Fibroblast of gingiva (primary cell): ENCODE data around the gene MAPK6.

ENCODE experiments used
- DNase-seq: peaks from one replicate; pipeline ENCODE4 v3.0.0-alpha.2; 2011; ENCODE audit warnings: low read depth

MAPK6 gene

DNA sequence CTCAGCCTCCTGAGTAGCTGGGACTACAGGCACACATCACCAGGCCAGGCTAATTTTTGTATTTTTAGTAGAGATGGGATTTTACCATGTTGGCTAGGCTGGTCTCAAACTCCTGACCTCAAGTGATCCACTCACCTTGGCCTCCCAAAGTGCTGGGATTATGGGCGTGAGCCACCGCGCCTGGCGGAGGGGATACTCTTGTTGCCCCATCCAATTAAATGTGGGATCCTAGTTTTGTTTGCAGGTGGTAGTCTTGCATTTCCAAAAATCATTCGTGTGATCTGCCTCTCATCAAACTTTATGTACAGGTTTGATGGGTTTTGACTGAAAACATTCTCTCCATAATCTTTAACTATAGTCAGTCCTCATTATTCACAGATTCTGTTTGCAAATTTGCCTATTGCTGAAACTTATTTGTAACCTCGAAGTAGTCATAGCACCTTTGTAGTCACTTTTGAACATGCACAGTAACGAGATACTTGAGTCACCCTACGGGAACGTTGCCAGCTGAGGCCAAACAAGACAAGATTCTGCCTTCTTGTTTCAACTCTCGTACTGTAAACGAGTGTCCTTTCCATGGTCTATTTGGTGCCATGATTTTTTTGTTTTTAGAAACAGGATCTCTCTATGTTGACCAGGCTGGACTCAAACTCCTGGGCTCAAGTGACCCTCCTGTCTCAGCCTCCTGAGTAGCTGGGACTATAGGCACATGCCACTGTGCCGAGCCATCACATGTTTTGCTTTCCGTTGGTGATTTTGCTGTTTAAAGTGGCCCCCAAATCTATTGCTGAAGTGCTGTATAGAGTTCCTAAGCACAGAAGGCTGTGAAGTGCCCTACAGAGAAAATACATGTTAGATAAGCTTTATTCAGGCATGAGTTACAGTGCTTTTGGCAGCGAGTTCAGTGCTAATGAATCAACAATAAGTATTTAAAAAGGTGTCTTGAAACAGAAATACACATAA is 8.1 kb upstream of the MAPK6 start:
- peak; percentile 65 for DNase-seq

GRCh38 chr15:52011711-52012144 is 7.3 kb upstream of the MAPK6 start:
- DNase-seq: peak; percentile 46

DNA sequence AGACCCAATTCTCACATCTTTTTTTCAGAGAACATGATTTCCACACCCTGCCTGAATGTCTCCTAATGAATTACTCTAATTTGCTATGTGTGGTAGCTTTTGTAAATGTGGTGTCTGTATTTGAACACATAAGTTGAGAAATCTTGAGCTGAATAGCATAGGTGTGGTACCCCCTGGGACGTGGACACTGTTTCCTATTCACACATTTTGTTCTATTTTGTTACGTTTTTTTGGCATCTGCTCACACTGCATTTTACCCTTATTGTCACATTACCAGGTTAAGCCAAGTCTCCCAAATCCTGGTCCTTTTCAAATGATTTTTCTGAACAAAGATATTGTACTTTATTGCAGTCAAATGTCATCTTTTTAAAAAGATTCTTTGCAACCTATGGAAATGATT is 6.8 kb upstream of the MAPK6 start:
- DNase-seq: no peak

DNA sequence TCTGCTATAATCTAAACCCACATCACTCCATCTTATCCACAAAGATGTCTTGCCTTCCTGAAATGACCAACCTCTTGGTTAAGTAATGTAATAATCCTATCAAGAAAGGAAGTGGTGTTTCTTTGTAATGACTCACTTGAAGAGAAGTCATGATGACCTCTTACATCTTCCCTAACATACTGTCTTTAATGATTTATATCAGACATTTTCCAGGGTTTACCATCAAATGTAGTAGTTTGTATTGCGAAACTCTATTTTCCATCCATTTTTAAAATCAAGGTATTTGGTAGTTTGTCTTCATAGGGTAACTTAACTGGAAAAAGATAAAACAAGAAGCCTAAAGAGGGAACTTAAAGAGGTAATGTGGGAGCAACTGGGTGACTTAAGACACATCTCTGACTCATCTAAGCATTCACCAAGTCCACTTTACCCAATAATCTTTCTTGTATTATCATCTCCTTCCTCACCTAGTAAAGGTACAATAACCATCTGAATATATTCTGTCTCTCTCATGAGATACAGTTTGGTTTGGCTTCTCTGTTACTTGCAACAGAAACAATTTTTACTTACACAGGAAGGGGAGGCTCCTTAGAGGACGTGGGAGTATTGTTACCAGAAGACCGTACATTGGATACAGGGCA is 5.7 kb upstream of the MAPK6 start:
- DNase-seq: no peak

DNA sequence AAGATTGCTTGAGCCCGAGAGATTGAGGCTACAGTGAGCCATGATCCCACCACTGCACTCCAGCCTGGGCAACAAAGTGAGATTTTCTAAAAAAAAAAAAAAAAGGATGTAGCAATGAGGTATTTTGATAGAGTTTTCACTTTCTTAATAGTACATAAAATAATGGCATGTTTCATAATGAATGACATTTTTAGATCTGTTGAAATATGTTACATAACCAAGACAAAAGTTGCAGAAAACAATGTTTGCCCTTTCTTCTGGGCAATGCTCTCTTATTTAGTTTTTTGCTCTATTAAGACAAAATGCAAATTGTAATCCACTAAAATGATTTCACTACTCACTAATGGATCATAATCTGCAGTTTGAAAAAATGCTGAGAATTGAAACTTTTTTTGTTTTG is 4.4 kb upstream of the MAPK6 start:
- no peak for DNase-seq

GRCh38 chr15:52016316-52016715 is 2.7 kb upstream of the MAPK6 start:
- DNase-seq: no peak

DNA sequence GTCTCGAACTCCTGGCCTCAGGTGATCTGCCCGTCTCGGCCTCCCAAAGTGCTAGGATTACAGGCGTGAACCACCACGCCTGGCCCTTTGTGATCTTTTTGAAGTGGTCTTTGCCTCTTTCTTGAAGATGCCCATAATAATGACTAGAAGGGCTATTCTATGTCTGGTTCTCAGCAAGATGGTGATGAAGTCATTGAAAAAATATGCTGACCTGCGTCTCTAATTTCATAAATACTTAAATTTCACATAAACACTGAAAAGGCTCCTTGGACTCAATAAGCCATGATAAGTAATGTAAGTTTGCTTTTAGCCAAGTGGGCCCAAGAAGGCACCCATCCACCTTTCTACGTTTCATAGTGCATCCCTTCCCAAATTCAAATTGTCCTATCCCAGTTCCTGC is 775 bp upstream of the MAPK6 start:
- peak; percentile 57 for DNase-seq

- peak; percentile 93 for DNase-seq
Observed at GRCh38 chr15:52019394-52020220, 588 bp downstream of the MAPK6 start.

DNA sequence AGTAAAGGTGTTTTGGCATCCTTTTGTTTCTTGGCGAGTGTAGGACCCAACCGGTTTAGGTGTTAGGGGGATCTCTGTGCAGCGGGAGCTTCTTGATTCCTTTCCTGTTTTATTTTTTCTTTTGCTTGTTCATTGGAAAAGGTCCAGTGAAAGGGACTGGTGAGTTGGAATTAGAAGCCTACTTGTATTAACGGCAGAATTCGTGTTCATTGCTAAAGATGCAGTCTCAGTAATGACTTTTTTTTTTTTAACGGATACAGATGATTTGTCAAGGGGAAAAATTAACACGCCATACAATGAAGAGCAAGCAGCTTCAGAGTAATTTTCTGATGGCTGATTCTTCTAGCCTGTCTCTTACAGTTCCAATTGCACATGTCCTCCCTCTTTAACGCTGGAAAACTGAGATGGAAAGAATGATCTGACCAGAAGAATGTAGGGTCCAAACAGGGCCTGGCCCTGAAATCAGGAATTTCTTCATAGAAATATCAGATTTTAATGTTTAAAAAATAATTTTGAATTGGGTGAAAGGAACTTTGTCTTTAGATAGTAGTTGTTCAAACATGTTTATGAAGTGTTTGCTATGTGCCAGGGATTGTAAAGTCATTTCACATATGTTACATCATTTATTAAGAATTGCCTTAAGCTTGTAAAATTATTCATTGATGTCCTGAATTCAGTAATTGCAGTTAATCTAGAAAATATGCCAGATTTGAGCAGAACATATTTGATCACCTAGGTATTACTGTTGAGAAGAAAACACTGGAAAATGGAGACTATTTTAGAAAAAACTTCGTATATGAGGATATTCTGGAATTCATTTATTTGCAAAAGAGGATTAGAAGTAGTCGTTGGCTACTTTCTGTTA is 1.4 kb downstream of the MAPK6 start:
- peak; percentile 20 for DNase-seq

DNA sequence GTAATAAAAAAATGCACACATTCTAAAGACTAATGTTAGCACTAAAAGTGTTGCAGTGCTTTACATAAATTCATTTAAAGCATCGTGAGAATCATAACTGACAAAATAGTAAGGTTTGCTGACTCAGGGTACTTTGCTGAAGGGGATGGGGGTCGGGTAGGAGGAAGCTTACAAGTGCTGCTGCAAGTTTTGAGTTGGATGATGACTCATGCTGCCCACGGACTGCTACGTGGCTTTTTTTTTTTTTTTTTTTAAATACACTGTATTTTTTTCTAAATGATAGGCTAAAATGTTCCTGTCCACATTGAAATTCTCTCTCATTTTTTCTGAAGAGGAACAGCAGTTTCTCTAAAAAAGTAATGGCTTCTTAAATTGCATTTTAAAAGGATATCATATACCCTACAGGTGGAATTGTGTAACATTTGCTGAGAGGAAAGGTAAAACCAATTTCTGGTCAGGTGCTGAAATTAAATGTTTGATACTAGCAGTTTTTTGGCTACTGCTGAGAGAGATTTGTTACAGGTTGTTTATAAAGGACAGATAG is 2.2 kb downstream of the MAPK6 start:
- peak; percentile 87 for DNase-seq

DNA sequence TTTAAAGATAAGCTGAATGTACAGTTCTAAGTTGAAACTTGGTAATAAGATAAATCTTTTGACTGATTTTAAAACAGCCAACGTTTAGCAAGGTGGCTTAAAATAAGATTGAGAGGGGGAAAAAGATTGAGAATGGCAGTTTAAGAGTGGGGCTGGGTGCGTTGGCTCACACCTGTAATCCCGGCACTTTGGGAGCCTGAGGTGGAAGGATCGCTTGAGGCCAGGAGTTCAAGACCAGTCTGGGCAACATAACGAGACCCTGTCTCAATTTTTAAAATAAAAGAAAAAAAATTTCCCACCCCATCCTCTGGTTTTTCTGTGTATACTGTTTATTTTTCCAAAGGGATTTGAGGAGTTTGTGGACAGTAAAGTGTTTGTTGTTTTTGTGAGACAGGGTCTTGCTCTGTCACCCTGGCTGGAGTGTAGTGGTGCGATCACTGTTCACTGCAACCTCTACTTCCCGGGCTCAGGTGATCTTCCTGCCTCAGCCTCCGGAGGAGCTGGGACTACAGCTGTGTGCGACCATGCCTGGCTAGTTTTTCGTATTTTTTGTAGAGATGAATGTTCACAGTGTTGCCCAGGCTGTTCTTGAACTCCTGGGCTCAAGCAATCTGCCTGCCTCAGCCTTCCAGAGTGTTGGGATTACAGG is 3.0 kb downstream of the MAPK6 start:
- DNase-seq: no peak

GRCh38 chr15:52023169-52023922 is 4.3 kb downstream of the MAPK6 start:
- DNase-seq: no peak

DNA sequence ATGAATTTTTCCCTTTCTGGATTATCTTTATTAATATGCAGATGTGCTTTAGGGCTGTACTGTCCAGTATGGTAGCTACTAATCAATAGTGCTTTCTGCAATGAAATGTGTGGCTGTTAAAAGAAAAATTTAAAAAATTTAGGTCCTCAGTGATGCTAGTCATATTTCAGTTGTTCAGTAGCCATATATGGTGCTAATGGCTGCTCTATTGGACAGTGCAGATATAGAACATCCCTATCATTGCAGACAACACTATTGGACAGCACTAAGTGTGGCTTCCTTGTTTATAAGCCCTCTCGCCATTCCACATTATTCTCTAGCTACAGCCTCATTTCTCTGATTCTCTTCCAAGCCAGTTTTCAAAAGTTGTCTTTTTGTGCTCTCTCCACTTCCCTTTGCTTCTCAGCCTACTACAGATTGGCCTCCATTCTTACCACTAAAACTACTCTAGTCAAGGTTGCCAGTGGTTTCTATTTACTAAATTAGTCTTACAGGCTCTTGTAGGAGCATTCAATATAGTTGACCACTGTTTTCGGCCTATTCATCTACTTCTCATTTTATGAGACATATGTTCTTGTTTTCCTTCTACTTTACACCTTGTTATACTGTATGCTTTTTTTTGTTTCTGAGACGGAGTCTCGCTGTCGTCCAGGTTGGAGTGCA is 9.5 kb downstream of the MAPK6 start:
- DNase-seq: no peak

DNA sequence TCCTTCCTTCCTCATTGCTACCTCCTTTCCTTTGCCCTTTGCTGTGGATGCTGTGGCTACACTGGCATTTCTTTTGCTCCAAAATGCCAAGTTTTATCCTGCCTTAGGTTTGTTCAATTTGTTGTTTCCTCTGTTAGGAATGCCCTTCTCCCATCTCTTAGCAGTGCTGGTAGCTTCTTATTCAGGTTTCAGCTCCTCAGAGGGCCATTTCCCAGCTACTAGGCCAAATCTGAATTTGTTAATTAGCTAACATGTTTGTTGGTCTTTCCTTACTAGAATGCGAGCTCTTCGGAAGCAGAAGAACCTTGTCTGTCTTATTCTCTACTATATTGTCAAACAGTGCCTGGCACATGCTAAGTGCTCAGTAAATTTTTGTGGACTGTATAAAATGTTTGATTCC is 11.0 kb downstream of the MAPK6 start:
- DNase-seq: no peak

- DNase-seq: no peak
Observed at GRCh38 chr15:52031556-52031955, 12.5 kb downstream of the MAPK6 start.

- DNase-seq: peak; percentile 14
Observed at GRCh38 chr15:52037889-52038505, 19.0 kb downstream of the MAPK6 start.

DNA sequence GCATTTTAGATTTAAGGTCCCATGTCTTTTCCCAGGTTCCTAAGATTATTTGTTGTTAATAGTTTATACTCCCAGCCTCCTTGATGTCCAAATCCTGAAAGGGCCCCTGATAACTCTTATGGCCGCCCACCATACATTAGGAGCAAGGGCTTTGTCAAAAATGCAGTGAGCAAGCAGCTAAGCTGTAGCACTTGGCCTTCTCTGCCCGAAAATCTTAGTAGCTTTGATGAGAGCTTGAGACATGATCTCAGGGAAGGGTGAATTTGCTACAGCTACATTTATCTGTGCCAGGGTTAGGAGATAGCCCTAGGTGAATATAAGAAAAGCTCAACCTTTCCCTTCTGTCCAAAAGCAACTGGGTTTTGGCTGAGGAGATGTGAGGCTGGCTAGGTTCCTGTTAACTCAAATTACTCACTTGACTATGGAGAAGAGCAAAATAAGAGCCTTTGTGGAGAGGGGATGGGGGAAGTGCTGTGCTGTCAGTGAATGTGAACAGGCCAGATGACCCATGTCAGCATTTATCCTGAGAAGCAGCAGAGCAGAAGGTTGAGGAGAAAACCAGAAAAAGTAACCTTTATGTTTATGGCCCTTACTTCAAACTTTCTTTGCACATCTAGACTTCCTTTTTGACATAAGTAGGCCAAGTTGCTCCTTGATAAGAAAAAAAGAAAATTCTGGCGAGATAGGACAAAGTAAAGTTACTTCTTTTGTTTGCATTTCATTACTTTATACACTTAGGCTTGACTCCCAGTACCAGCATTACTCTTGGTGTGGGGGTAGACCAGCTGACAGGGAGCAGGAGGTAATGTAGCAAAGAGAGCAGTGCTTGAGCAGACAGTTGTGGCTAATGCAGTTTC is 21.1 kb downstream of the MAPK6 start:
- no peak for DNase-seq
